RWPE1 (cell line): ENCODE measurements around the gene PLCL1.

ENCODE experiments used
- CTCF ChIA-PET: fragments of 350-600 bp; sonication (Branson Sonifier 250); formaldehyde crosslinking; extraction: SDS; loops from one replicate; lab custom pipeline; 2021; lab: Yijun Ruan, JAX
- POLR2A ChIA-PET: fragments of 400-600 bp; formaldehyde crosslinking; extraction: SDS; loops from one replicate; lab custom pipeline; 2020; ENCODE audit warnings: antibody characterized with exemption; ENCODE audit not compliant: low non-redundant PET; lab: Yijun Ruan, JAX
- DNase-seq: peaks from one replicate; pipeline ENCODE4 v3.0.0; 2012; ENCODE audit warnings: low spot score
- H3K27ac ChIP-seq: fragments of 450-650 bp; 2 replicates; pipeline ENCODE4 v1.5.1; 2017
- CTCF ChIP-seq: fragments of 450-650 bp; conservative IDR thresholded peaks from 2 replicates; pipeline ENCODE4 v1.5.1; 2017; ENCODE audit warnings: low read depth, mild to moderate bottlenecking

The PLCL1 gene

GRCh38 chr2:198053776-198054175 lies 249.4 kb downstream of the PLCL1 start:
- no peak for TF ChIP-seq CTCF
- DNase-seq: no peak
- no peak overlapping the region for H3K27ac ChIP-seq
- POLR2A ChIA-PET: no interaction called here
- CTCF ChIA-PET: interaction anchor here (1.1 kb wide), 1 partner anchor 152 kb away, joined by 3 read pairs; no protein-coding TSS in a partner anchor

- ChIA-PET CTCF (interaction anchor here (1.1 kb wide), 1 partner anchor 153 kb away, joined by 3 read pairs; no protein-coding TSS in a partner anchor), POLR2A (no interaction called here)
- DNase-seq: no peak
Observed at GRCh38 chr2:198054299-198054698, 249.9 kb downstream of the PLCL1 start.

GRCh38 chr2:198055716-198056115 lies 251.3 kb downstream of the PLCL1 start:
- H3K27ac ChIP-seq: no peak overlapping the region
- DNase-seq: no peak
- TF ChIP-seq CTCF: no peak
- CTCF ChIA-PET: interaction anchor here (0.6 to 0.7 kb wide), 2 partner anchors 11 to 1109 kb away, joined by 3 to 6 read pairs; no protein-coding TSS in a partner anchor
- POLR2A ChIA-PET: no interaction called here

More at GRCh38 chr2:198054299-198054698, 249.9 kb downstream of the PLCL1 start:
- no peak for TF ChIP-seq CTCF
- H3K27ac ChIP-seq: no peak overlapping the region

- ChIA-PET CTCF (no interaction called here), POLR2A (no interaction called here)
- no peak for TF ChIP-seq CTCF
- no peak for DNase-seq
- H3K27ac ChIP-seq: no peak overlapping the region
Observed at GRCh38 chr2:198056836-198057235, 252.4 kb downstream of the PLCL1 start.

- CTCF ChIA-PET: no interaction called here
- TF ChIP-seq CTCF: no peak
- POLR2A ChIA-PET: no interaction called here
- H3K27ac ChIP-seq: no peak overlapping the region
- DNase-seq: no peak
Observed at GRCh38 chr2:198059800-198060199, 255.4 kb downstream of the PLCL1 start.

- no peak for DNase-seq
- TF ChIP-seq CTCF: no peak
- ChIA-PET POLR2A (no interaction called here), CTCF (interaction anchor here (0.6 kb wide), 1 partner anchor 1439 kb away, joined by 6 read pairs; no protein-coding TSS in a partner anchor)
- H3K27ac ChIP-seq: no peak overlapping the region
Observed at GRCh38 chr2:198060277-198060676, 255.9 kb downstream of the PLCL1 start.
